GM19372 (cell line): ENCODE results near the gene CD82.

Experiments
- ATAC-seq: cut with Tn5 transposase; IDR thresholded peaks from one replicate; pipeline ENCODE4 v1.9.1; 2021; ENCODE audit warnings: mild to moderate bottlenecking, low read depth, moderate library complexity; ENCODE audit not compliant: unreplicated experiment

CD82 gene

GRCh38 chr11:44614281-44614775 is 48.9 kb downstream of the CD82 start:
- no peak for ATAC-seq

GRCh38 chr11:44615041-44615755 is 49.7 kb downstream of the CD82 start:
- no peak for ATAC-seq

DNA sequence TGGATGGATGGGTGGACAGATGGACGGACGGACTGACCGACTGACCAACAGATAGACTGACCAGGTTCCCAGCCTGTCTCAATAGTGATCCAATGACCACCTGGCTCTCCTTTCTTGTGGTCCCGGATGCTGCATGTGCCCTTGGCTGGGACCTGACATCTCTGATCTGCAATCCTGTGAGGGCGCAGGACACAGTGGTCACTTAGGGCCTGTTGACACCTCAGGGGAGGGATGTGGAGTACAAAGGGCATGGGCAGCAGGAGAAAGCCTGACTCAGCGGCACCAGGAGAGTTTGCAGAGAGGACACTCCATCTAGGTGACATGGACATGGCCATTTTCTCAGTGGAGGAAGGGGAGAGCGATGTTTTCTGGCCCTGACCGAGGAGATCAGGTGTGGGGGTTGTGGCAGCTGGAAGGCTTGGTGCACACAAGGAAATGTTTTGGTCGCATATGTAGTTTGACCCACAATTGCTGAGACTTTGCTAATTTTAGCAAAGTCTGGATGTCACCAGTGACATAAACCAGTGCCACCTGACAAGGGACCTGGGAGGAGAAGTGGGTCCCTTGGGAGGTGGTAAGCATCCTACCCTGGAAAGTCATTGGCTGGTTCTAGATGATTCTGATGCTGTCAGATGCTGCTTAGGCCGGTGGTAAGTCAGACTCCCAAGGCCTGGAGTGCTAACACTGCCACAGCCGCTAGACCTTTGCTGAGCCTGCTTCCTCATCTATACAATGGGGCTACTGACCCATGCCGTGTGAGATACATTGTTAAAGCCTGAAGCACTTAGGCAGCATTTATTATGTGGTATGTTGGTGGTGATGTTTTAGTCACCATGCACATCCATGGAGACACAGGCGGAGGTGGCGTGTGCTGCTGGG is 50.7 kb downstream of the CD82 start:
- no peak for ATAC-seq

DNA sequence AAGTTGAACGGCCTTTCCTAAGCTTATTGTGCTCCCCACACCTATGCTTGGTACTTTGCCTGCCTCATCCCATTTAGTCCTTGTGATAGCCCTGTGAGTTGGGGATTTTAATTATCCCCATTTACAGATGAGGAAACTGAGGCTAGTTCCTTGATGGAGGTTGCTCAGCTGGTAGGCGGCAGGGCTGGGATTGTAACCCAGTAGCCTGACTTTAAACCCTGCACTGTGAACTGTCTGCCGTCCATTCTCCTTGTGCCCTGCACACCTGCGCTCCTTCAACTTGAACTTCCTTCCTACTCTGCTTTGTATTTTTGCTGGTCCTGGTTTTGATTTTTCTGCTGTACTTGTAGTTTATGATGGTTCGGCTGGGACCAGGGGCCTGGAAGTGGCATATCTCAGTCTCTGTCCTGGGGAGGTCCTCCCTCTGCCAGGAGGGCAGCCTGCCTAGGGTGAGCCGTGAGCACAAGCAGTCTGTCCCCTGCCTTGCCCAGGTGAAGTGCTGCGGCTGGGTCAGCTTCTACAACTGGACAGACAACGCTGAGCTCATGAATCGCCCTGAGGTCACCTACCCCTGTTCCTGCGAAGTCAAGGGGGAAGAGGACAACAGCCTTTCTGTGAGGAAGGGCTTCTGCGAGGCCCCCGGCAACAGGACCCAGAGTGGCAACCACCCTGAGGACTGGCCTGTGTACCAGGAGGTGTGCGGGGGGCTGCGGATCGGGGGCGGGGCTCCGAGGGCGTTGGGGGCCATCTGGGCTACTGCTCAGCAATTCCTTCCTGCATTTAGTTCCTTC is 52.4 kb downstream of the CD82 start:
- no peak for ATAC-seq

GRCh38 chr11:44618561-44619425 is 53.3 kb downstream of the CD82 start:
- ATAC-seq = no peak

GRCh38 chr11:44620328-44620725 is 54.9 kb downstream of the CD82 start:
- ATAC-seq = no peak

GRCh38 chr11:44621140-44621681 is 55.7 kb downstream of the CD82 start:
- no peak for ATAC-seq

DNA sequence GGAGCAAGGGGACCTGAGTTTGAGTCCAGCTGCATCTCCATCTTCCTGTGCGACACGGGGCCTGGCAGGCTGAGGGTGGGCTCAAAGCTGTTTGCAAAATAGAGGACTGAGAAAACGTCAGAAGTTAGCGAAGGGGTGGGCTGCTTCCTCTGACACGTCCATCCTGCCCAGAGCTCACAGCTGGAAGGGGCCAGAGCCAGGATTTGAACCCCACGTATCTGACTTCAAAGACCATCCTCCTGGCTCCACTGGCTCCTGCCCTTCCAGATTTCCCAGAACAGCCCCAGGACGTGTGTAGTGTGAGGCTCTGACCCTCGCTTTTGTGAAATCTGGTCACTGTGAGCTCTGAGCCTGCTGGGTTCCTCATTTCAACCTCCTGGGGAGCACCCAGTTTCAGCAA is 56.3 kb downstream of the CD82 start:
- ATAC-seq = no peak

DNA sequence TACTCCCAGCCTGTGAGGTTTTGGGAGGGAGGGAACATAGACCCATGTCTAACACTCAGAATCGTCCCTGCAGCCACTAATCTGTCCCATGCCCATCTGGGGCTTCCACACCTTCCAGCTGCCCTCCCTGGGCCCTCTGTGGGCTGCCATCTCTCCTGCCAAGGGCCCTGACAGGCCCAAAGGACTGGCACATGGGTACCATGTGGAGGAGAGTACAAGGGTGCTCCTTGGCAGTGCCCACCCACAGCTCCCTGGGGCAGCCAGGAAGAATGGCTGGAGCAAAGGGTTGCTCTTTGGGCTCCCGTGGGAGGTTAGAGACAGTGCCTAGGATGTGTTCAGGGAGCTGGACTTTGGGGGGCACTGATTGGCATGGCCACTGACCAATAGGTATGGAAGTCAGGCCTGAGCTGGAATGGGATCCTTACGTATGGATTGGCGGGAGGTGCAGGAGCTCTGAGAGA is 56.8 kb downstream of the CD82 start:
- no peak for ATAC-seq

DNA sequence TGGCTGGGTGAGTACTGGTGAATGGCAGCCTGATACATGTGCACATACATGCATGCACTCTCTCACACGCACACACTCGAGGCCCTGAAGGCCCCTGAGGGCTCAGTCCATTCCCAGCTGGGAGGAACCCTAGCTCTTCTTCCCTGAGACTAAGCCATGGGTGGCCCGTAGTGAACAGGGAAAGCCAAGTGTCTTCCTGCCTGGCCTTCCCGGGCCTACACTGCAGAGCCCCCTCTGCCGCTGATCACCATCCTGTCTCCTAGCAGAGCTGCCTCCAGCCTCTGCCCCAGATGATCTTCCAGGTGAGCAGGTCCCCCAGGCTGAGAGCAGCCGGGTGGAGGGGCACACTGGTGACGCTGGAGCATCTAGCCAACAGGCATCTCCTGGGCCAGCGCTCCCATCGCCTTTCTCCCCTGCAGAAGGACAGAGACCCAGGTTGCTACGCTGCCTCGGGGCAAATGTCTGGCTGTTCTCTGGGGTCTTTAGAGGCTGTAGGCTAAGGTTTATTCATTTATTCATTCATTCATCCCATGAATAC is 57.3 kb downstream of the CD82 start:
- no peak for ATAC-seq

DNA sequence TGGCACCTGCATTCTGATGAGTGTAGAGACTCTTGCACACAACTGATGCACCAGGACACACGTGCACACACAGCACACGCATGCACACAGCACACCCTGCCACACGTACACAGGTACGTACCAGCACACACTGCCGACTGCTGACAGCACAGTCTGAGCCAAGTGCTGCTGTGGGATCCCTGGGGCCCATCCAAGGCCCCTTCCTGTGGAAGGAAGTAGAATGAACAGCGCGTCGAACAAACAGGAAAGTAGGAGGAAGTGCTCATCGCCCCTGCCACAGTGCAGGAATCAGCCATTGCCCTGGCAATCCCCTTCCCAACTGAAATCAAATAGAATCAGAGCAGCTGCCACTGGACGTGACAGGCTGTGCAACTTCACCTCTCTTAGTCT is 57.9 kb downstream of the CD82 start:
- no peak for ATAC-seq

DNA sequence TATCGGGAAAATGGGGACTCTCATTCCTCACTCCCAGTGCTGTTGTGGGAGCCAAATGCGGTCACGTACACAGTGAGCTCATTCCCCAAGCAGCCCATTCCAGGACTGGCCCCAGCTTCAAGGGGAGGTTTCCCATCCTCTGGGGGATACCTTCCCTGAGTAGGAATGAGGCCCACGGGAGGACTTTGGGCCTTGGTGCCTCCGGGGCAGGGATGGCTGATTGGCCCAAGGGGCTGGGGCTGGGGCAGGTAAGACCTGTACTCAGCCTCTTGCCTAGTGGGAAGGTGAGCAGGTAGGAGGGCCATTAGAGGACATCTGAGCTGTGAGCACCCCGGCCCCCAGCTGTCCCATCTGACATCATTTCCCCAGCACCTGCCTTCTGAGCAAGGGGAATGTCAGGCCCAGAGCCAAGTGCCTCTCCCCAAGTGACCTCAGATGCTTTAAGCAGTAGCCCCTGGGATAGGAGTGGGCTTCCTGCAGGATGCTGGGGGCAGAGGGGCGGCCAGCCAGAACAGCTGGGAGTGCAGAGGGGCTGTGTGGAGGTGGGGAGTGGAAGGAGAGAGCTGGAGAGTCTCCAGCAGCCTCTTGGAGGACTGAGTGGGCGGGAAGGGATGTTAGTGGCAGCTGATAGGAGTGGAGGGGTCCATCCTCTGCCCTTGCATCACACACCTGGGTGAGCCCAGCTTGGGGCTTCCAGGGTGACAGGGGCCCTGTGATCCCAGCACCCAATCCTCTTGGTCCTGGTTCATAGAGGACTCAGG is 58.4 kb downstream of the CD82 start:
- no peak for ATAC-seq

- no peak for ATAC-seq
These were observed 59.3 kb downstream of the CD82 start for GRCh38 chr11:44624761-44625221.

DNA sequence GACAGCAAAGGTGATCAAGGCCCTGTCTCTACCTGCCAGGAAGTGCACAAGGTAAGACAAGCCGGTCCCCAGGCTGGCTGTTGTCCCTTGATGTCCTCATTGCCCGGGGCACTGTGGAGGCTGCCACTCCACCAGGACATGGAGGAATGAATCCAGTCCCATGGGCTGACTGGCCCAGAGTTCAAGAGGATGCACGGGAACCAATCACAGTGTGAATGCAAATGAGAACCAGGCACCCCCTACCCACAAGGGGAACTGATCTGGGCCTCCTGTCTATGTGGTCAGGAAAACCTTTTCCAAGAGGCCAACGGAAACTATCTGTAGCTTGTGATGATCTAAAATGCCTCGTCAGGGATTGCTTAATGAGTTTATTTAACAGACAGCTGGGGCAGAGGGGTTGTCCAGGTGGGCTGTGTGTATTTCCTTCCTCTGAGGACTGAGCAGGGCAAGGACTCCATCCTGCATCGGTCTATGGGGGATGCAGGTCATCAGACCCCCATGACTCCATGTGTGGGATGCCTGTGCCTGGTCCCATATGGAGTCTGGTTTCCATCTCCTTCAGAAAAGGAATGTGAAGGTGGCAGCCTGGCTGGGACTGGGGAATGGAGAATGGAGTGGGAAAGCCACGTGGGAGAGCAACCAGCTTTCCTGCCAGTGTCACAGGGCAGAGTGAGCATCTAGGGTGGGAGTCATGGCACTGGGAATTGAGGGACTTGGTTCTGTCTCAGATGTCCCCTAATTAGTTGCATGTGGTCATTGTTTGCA is 60.5 kb downstream of the CD82 start:
- ATAC-seq = no peak

DNA sequence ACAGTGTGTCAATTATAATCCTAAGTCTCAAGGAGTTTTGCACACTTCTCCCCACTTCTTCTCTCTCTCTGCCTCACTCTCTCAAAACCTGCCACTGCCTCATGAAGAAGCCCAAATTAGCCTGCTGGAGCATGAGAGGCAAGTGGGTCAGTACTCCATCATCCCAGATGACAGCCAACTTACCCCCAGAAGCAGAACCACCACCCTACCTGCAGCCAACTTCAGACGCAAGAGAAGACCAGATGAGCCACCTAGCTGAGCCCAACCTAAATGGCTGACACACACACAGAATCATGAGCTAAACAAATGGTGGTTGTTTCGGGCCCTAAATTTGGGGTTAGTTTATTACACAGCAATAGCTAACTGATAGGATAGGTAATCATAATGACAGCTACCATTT is 61.2 kb downstream of the CD82 start:
- no peak for ATAC-seq

- ATAC-seq = no peak
These were observed 61.8 kb downstream of the CD82 start for GRCh38 chr11:44627165-44627789.
